ENCODE results near the gene MAP2K3. TPM values are rescaled to one million over a fixed set of nuclear protein-coding genes. Genes with fewer than 3 reads are reported as not detected.
"Not testable (repeated sequence)": the region's sequence is repeated elsewhere in the genome, so short reads cannot be mapped to it uniquely, and the experiment has no call there.

The MAP2K3 gene
- polyA plus RNA-seq, 4 donors = 17.6 to 26.2 (median 21.5) TPM

DNA sequence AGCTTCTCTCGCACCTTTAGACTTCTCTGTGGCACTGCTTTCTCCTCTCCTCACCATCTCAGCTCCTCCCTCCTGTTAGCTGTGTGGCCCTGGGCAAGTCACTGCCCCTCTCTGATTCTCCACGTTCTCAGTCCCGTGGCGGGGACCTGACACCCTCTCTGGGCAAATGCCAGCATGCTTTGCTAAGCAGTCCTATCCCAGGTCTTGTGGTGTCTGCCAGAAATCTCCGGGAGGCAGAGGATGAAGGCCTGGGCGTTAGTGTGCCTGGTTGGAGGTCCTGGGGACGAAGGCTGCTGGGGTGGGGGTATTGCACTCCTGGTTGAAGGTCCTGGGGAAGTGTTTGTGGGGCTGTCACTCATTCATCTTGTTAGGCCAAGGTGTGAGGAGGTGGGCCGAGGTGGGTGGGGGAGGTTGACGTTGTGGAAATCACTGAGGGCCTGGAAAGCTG is 37.3 kb downstream of the MAP2K3 start:
- not testable (repeated sequence) for DNase-seq (ENCODE audit: low read depth in 4 of 4, low spot score in 3 of 4)

DNA sequence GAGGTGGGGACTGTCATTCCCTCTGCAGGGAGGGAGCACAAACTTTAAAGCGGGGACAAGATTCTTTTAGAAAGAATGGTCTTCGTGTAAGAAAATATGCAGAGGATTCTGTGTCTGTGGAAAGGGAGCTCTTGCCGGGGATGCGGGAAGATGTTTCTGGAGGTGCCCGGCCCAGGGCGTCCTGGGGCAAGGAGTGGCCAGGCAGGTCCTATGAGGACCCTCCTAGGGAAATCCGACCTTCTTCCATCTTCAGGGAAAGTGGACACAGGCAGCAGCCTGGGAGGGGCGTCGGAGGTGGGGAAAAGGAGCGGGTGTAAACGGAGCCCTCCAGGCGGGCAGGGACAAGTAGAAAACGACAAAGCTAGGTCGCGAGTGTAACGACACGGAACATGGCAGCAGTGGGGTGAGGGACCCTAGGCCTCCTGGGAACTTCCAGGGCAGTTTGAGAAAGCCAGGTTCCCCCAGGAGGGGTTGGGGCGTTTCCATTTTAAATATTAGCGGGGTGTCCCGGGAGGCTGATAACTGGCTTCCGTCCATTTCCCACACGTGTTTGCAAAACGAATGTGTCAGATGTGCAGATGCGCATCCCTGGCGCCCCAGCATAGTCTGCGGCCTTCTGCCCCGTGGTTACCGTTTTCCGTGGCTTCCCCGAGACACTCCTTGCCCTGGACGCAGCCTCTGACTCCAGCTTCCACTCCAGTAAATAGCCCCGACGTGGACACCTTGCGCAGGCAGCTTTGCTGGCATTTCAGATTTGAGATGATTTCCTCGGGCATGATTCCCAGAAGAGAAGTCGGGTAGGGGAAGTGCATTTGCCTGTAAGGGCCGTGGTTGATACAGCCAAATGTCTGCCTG is 39.0 kb downstream of the MAP2K3 start:
- DNase-seq (ENCODE audit: low read depth in 4 of 4, low spot score in 3 of 4) = not testable (repeated sequence)

DNA sequence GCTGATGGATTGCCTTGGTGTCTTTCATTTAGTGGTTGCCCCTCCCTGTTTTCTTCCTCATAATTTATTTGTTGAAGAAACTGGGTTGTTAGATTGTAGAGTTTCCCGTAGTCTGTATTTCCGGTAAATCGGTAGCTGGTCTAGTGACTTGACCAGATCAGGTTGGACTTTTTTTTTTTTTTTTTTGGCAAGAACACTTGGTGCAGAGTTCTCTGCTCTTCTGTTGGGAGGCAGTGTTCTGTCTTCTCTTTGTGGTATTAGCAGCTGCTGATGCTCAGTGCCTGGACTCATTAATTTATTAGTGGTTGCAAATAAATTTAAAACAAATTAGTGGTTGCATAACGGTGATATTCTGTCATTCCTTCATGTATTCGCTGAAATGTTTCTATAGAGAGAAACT is 40.2 kb downstream of the MAP2K3 start:
- DNase-seq (ENCODE audit: low read depth in 4 of 4, low spot score in 3 of 4) = not testable (repeated sequence)

DNA sequence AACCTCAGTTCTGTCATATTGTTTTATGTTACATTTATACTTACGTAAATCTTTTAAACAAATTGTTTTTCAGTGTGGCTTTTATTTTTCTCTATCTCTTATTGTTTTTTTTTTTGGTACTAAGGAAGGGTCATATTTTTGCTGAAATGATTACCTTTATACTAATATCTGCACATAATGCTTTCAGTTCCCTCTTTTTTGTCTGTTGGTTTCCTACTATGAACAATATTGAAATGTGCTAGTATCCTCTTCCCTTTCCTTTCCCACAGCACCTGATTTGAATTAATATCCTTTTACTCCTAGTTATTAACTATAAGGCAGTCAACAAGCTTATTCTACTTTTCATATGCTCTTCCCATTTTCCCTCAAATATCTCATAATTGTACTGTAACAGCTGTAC is 43.4 kb downstream of the MAP2K3 start:
- not testable (repeated sequence) for DNase-seq (ENCODE audit: low read depth in 4 of 4, low spot score in 3 of 4)

DNA sequence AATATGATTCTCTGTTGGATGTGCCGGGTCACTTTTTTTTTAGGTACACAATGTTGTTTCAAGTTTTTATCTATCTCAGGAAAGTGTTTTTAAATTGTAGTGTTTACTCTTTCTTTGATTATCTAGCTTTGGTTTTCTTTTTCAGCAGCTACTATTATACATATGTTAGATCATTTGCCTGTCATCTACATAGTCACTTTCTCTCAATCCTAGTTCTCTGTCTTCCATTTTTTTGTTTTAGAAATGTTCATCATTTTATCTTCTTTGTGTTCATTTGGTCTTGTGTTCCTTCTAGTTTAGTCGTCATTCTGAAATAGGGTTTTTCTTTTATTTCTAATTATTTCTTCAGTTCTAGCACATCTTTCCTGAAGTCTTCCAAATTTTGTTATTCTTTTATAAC is 44.3 kb downstream of the MAP2K3 start:
- not testable (repeated sequence) for DNase-seq (ENCODE audit: low read depth in 4 of 4, low spot score in 3 of 4)

DNA sequence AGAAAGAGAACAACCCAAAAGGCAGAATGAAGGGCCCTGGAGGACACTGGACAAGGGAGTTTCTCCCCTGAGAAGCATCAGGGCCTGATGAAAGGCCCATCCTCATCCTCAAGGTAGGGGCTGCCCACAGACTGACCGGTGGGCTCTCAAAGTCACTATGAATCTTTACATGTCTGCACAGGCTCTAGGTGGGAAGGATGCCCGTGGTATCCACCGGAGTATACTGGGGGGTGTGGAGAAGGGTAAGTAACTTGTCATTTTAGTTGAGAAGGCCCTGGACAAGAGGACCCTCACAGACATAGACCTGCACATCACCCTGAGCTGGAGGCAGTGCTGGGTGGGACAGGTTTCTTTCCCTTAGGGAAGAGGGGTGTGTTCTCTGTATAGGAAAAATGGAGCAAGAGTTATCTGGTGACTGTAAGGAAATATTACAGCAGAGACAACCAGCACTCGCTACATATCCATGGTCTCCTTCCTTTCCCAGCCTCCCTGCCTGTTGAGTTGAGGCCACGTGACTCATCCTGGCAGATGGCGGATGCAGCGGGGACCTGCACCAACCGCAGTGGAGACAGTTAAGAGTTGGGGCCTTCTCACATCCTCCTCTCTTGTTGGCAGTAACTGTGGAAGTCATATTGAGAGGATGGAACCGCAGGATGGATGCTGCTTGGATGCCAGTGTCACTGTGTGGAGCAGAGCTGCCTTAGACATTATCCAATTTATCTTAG is 46.1 kb downstream of the MAP2K3 start:
- DNase-seq (ENCODE audit: low read depth in 4 of 4, low spot score in 3 of 4) = no peak

DNA sequence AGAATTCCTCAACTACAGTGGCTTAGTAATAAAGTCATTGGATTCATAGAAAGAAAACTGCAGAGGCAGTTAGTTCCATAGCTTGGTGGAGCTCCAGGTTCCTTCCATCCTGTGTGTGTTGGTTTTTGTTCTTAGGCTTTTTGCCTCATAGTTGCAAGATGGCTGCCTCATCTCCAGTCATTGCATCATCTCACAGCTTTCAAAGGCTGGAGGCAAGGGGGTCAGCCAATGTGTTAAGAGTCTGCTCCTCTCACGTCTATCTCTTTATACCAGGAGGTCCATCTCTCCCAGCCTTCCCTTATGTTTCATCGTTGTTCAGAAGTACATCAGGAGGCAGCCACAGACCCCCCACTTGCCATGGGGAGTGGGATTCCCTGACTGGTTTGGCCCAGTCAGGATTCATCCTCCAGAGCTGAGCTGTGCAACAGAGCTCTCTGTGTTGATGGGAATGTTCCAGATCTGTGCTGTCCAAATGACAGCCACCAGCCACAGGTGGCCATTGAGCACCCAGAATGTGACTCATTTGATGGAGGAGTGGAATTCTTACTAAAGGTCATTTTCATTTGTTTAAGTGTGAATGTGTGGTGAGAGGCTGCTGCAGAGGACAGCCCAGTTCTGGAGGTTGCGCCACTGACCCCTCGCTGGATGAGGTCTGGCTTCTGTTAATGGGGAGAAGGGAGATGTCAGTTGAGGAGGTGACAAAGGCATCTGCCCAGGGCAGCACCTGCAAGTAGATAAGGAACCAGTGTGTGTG is 52.2 kb downstream of the MAP2K3 start:
- not testable (repeated sequence) for DNase-seq (ENCODE audit: low read depth in 4 of 4, low spot score in 3 of 4)

DNA sequence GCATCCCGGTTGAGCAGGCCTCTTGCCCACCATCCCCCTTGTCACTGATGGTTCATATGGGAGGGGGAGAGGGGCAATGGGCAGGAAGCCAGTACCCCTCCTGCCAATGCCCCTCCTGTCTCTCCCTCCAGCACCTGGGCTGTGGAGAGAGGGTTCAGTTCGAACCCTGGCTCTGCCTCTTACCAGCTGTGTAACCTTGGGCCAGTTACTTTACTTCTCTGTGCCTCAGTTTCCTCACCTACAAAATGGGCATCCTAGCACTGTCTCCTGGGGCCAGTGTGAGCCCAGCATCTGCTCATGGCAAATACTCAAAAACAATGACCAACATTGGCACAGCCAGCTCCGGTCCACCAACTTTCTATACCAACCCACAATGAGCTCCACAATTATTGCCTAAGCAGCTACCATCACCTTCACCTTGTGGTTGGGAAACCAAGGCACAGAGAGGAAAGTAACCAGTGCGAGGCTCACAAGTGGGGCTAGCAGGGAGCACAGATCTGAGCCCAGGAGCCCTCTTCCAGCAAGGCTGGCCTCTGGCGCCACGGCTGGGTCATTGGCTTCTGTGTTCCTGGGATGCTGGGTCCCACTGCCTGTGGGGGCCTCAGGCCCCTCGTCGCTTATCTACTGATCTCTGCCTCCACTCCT is 53.6 kb downstream of the MAP2K3 start:
- not testable (repeated sequence) for DNase-seq (ENCODE audit: low read depth in 4 of 4, low spot score in 3 of 4)

DNA sequence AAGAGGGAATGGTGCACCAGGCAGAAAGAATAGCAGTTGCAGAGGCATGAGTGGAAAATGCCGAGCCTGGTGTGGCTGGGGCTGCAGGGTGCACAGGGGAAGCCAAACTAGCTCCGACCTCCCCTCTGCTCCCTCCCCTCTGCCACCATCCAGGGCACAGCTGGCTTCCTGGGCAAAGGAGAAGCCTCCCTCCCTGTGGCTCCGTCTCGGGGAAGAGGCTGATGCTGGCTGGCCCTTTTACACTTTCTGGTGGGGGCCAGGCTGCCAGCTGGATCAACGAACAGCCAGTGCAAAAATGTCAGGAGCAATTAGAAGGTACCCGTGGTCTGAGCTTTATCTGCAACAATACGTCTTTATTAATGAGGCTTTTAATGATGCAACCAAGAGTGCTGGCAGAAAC is 54.5 kb downstream of the MAP2K3 start:
- DNase-seq (ENCODE audit: low read depth in 4 of 4, low spot score in 3 of 4) = no peak

DNA sequence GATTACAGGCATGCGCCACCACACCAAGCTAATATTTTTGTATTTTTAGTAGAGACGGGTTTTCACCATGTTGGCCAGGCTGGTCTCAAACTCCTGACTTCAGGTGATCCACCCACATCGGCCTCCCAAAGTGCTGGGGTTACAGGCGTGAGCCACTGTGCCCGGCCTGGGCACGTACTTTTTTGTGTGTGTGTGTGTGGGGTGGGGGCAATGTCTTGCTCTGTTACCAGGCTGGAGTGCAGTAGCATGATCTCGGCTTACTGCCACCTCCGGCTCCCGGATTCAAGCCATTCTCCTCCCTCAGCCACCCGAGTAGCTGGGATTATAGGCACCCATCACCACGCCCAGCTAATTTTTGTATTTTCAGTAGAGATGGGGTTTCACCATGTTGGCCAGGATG is 55.1 kb downstream of the MAP2K3 start:
- DNase-seq (ENCODE audit: low read depth in 4 of 4, low spot score in 3 of 4) = not testable (repeated sequence)

DNA sequence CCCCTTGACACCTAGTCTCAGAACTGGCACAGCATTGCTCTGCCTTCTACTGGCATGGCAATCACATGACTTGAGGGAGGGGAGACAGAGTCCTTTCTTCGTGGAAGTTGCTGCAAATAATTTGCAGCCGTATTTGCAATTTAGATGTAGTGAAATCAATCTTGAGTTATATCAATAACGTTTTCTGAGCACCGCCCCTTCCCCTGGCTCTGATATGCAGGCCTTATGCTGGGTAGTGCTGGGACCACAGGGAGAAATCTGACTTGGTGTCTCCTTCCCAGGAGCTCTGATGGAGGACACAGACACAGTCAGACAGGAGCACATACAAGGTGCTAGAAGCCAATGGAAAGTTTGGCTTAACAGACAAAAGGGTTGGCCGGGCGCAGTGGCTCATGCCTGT is 55.9 kb downstream of the MAP2K3 start:
- not testable (repeated sequence) for DNase-seq (ENCODE audit: low read depth in 4 of 4, low spot score in 3 of 4)

DNA sequence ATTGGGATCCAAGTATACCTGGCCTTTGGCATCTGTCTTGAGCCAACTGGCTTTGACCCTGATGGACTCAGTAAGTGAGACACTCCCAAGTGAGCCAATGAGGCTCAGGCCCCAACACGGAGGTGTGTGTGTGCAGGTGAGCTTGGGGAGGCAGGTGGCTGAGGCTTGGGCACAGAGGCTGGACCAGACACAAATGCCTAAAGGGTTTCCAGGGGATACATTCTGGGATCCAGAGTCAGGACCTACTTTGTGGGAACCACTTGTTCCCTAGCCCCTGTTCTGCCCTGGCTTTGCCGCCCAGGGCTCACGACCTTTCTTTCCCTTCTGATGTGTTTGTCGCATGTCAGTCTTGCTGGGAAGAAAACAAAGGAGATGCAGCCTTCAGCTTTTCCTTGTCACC is 56.8 kb downstream of the MAP2K3 start:
- not testable (repeated sequence) for DNase-seq (ENCODE audit: low read depth in 4 of 4, low spot score in 3 of 4)

DNA sequence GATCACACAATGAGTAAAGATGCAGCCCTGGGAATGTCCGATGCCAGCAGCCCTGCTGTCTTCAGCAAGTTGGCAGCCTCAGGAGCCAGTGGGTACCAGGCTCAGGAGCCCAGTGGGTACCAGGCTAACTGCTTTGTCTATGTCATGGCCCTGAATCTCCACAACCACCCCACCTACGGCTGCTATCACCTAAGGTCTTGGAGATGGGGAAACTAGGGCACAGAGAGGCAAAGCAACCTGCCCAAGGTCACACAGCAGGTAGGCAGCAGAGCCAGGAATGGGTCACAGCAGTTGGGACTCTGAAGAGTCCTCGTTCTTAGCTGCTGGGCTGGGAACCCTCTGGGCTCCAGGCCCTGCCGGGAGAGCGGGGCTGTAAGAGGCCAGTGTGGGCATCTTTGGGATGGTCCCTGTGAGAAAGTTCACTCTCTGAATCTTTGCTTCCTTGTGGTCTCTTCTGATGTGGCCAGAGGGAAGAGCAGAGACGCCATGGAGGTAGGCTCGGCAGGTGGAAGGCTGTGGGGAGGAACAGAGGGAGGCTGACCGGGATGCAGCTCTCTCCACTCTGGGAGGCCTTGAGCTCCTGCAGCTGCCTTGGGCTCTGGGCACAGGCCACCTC is 57.5 kb downstream of the MAP2K3 start:
- DNase-seq (ENCODE audit: low read depth in 4 of 4, low spot score in 3 of 4) = not testable (repeated sequence)

DNA sequence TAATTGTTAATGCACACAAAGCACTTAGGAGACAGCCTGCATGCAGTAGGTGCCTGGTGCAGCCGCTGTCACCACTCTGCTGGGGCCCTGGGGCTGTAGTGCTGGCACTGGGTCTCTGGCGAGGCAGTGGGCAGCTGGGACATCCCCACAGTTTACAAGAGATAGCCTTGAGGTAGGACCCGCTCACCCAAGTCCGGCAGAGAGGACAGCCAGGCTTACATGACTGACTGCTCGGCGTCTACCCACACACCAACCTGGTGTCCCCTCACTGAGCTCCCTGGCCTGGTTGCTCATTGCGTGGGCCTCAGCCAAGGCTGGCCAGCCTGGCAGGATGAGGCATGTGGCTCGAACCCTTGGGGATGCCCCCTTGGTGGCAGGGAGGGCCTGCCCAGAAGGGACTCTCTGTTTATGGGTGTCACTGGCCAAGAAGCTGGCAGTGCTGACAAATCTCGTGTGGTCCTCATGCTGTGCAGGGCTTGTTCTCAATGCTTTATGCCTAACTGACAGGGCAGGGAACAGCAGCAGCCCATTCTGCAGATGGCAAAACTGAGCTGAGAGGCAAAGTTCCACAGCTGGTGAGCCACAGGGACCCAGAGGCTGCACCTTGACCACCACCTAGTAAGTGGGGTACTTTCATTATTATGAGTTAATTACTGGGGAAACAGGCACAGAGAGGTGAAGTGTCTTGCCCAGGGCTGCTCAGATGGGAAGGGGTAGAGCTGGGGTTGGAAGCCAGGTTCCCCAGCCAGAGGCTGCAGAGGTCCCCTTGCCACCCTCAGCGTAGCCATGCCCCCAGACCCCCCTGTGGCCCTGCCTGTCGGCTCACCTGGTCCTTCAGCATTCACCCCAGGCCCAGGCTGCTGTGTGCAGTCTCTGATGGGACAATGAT is 58.8 kb downstream of the MAP2K3 start:
- DNase-seq (ENCODE audit: low read depth in 4 of 4, low spot score in 3 of 4) = not testable (repeated sequence)

DNA sequence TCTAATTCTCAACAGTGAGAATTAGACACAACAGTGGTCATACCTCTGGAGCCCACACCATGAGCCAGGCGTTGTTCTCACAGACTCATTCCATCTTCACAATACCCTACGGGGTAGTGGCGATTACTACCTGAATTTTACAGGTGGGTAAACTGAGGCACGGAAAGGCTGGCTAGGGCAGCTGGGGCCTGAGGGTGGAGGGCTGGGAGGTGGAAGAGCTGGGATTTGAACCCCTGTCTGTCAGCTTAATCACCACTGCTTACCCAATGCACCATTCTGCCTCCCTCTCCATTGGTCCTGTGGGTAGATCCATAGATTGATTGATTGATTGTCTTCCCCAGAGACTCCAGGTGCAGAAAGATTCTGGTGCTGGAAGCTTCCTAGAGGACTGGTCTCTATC is 60.3 kb downstream of the MAP2K3 start:
- DNase-seq (ENCODE audit: low read depth in 4 of 4, low spot score in 3 of 4) = not testable (repeated sequence)

DNA sequence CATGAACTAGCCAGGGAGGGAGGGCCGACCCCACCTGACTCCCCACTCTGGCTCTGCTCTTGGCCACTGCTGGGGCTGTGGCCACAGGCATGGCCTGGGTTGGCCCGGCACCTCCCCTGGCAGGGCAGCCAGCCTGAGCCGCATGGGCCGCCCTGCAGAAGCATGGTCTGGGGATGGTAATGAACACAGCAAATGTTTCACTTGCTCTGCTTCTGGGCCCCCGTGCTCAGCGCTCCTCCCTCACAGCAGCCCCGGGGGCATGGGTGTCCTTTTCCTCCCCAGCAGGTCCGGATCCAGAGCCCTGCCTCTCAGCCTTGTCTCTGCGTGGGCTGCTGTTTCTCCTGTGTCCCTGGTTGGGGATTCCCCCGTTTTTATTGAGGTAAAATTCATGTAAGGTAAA is 60.7 kb downstream of the MAP2K3 start:
- DNase-seq (ENCODE audit: low read depth in 4 of 4, low spot score in 3 of 4) = no peak

DNA sequence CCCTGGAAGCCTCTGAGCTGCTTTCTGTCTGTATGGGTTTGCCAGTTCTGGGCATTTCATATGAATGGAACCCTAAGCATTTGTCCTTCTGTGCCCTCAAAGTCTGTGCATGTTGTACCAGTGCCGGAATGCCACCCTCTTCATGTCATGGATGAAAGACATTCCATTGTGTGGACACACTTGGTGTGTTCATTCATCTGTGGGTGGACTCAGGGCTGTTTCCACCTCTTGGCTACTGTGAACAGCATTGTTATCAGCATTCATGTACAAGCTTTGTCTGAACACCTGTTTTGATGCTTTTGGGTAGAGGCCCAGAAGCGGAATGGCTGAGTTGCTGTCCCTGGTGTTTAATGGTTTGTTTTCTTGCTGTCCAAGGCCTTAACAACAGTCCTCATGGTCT is 61.6 kb downstream of the MAP2K3 start:
- DNase-seq (ENCODE audit: low read depth in 4 of 4, low spot score in 3 of 4) = not testable (repeated sequence)

DNA sequence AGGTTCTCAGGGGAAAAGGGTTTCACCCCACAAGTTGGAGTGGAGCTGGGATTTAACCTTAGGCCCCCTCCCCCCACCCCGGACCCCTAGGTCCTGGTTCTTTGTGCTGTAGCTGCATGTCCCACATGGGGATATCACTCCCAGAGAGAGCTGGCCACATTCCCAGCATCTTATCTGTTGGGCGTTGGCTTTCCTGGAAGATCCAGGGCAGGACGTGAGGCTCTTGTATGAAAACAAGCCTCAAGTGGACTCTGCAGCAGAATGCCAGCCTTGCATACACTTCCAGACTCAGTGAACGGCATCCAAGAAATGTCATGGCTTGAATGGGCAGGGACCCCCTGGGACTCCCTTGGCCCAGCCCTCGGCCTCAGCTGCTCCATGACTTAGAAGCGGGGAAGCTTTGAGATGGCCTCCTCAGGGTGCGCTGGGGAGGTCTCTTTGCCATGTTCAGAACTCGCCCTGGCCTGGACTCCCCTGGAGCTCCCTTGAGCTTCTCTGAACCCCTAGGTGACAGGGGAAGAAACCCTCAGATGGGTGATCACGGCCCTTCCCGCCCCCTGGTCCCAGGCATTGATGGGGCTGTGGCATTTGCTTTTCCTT is 62.2 kb downstream of the MAP2K3 start:
- not testable (repeated sequence) for DNase-seq (ENCODE audit: low read depth in 4 of 4, low spot score in 3 of 4)

DNA sequence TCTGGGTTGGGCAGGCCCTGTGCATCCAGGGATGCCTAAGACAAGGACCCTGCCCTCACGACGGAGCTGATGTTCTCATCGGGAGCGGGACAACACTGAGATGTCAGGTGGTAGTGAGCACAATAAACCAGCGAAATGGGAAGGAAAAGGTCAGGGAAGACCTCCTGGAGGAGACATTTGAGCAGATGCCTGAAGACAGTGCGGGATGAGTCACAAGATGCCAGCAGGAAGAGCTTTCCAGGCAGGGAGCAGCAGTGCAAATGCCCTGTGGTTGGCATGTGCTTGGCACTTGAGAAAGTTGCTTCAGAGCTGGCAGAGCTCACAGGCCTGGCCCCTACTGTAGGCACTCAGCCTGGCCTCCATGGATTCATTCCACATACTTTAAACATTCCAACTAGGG is 63.1 kb downstream of the MAP2K3 start:
- not testable (repeated sequence) for DNase-seq (ENCODE audit: low read depth in 4 of 4, low spot score in 3 of 4)
